Hepatocyte (in vitro differentiated cells): ENCODE measurements around the gene KPNB1.

ENCODE experiments used
- EZH2 ChIP-seq: fragments of 200-600 bp; sonication (generic); IDR thresholded peaks from 2 replicates; pipeline ENCODE4 v1.6.1; 2016; ENCODE audit warnings: antibody characterized with exemption, mild to moderate bottlenecking, borderline replicate concordance
- EZH2phosphoT487 ChIP-seq: fragments of 200-600 bp; sonication (generic); IDR thresholded peaks from one replicate; pipeline ENCODE4 v1.6.1; 2018; ENCODE audit warnings: antibody characterized with exemption, mild to moderate bottlenecking, low read depth, moderate library complexity; ENCODE audit not compliant: unreplicated experiment, severe bottlenecking
- TF ChIP-seq, protein P1 (sequence below): fragments of 200-600 bp; sonication (generic); IDR thresholded peaks from 2 replicates; pipeline ENCODE4 v1.5.1; 2016; ENCODE audit warnings: antibody characterized with exemption, mild to moderate bottlenecking; ENCODE audit not compliant: poor library complexity

DNA sequence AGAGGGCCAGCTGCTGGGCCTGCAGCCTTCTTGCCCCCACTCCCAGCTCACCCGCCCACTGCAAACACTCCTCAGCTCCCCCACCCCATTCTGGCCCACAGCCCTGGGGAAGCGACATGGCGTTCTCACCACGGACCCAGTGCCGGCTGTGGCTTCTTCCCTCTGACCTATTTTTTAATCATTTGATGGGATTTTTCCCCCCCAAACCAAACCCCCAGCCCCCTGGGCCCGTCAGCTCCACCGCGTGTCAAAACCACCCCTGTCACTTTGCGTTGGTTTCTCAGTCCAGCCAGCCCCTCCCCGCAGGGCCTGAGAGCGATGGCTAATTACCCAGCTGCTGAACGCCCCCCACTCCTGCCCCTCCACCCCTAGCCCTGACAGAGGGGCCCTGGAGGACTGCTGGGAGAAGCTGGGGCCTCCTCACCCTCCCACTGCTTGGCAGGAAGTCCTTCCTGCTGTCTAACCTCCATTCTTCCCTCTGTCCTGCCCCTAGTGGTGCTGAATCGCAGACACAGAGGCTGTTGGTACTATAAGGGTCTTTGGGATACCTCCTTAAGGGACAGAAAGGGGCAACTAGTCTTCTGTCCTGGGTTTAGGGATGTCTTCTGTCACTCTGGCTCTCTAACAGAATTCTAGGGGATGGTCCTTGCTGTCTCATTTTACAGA, 75.9 kb downstream of the KPNB1 start:
- TF ChIP-seq, protein P1, sequence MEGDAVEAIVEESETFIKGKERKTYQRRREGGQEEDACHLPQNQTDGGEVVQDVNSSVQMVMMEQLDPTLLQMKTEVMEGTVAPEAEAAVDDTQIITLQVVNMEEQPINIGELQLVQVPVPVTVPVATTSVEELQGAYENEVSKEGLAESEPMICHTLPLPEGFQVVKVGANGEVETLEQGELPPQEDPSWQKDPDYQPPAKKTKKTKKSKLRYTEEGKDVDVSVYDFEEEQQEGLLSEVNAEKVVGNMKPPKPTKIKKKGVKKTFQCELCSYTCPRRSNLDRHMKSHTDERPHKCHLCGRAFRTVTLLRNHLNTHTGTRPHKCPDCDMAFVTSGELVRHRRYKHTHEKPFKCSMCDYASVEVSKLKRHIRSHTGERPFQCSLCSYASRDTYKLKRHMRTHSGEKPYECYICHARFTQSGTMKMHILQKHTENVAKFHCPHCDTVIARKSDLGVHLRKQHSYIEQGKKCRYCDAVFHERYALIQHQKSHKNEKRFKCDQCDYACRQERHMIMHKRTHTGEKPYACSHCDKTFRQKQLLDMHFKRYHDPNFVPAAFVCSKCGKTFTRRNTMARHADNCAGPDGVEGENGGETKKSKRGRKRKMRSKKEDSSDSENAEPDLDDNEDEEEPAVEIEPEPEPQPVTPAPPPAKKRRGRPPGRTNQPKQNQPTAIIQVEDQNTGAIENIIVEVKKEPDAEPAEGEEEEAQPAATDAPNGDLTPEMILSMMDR = no peak
- TF ChIP-seq EZH2 (no peak), EZH2phosphoT487 (no peak)
